ENCODE measurements around the gene NRG2.

NRG2 gene

DNA sequence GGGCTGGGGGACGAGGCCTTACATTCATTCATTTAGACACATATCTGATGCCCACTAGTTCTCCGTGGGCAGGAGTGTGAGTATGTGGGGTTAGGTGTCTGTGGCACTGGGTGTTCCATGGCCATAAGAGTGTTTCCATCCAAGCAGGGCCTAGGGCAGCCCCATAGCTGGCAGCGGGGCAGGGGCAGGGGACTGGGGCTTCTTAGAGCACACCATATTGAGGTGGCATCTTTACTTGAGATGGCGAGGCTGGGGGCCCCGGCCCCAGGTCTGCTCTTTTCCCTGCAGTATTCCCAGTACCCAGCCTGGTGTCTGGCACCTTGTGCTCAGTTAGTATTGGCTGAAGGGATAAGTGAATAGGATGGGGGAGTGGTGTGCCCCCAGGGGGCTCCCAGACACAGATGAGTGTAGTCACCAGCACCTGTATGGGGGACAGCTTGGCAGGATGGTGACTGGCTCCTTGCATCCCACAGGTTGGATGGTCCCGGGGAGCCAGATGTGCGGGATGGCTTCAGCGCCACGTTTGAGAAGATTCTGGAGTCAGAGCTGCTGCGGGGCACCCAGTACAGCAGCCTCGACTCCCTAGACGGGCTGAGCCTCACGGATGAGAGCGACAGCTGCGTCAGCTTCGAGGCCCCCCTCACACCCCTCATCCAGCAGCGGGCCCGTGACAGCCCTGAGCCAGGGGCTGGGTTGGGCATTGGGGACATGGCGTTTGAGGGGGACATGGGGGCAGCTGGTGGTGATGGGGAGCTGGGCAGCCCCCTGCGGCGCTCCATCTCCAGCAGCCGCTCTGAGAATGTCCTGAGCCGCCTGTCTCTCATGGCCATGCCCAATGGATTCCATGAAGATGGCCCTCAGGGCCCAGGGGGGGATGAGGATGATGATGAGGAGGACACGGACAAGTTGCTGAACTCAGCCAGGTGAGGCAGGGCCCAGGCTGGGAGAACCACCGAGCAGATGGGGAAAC is 230.0 kb downstream of the NRG2 start:
- DNase-seq (ENCODE audit: low read depth in 2 of 2) = no peak

DNA sequence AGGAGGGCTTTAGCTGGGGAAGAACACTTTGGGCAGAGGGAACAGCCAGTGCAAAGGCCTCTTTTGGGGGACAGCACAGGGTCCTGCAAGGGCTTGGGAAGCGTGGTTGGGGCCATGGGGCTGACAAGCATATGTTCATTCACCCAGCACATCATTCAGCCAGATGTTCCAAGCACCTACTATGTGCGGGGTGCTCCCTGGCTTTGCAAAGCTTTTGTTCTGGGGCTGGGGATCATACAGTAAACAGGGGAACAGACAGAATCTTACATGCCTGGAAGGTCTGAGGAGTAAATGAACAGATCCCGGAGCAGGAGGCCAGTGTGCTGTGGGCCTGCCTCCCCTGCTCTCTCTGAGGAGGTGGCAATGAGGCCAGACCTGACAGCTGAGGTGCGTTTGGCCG is 230.8 kb downstream of the NRG2 start:
- no peak for DNase-seq (ENCODE audit: low read depth in 2 of 2)

DNA sequence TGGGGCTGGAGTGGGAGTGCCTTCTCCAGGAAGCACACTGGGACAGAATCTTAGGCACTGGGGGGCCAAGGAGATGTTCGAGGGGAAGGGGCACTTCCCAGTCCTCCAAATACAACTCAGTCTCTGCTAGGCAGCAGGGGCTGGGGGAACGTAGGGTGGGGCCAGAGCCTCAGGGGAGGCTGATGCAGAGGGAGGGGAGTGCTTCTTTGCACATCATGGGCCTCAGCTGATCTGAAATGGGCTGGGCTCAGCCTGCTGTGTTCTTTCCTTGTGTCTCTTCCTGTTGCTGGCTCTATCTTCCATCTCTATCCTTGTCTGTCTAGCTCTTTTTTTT is 231.9 kb downstream of the NRG2 start:
- no peak for DNase-seq (ENCODE audit: low read depth in 2 of 2)

DNA sequence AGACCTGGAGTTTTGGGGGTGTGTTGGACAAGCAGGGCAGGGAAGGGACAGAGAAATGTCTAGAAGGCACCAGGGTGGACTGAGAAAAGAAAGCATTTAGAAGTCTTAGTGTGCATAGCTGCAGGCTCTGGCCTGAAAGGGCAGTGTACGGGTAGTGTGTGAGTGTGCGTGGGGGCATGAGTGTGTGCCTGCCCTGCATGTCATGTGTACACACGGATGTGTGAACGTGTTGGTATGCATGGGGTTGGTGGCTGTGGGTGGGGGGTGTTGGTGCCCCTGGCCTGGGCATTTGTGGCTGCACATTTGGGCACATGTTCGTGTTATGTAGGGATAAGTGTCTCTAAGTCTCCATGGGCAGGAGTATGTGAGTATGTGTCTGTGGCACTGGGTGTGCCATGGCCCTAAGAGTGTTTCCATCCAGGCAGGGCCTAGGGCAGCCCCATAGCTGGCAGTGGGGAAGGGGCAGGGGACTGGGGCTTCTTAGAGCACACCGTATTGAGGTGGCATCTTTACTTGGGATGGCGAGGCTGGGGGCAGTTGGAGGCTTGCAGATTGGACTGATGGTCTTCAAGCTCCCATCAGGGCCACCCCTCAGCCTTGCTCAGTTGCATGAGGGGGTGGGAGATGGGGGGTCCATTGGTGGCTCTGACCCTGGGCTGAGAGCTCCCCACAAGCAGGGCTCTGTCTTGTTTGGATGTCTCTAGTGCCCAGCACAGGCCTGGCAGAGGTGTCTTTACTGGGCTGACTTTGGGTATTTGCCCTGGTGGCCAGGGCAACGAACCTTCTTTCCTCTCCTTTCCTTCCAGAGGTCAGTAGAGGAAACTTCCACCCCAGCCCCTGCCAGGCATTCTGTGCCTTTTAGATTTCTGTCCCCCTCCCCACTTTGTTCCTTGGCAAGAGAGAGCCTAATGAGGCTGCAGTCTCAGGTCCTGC is 232.5 kb downstream of the NRG2 start:
- DNase-seq (ENCODE audit: low read depth in 2 of 2) = no peak

DNA sequence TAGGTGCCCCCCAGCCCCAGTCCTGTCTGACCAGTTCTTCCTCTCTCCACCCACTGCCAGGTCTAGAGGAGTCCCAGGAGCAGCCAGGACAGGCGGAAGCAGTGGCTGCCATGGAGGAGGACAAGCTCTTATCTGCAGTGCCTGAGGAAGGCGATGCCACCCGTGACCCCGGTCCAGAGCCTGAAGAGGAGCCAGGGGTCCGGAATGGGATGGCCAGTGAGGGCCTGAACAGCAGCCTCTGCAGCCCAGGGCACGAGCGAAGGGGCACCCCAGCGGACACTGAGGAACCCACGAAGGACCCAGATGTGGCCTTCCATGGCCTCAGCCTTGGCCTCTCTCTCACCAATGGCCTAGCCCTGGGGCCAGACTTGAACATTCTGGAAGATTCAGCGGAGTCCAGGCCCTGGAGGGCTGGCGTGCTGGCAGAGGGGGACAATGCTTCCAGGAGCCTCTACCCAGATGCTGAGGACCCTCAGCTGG is 233.7 kb downstream of the NRG2 start:
- no peak for DNase-seq (ENCODE audit: low read depth in 2 of 2)

DNA sequence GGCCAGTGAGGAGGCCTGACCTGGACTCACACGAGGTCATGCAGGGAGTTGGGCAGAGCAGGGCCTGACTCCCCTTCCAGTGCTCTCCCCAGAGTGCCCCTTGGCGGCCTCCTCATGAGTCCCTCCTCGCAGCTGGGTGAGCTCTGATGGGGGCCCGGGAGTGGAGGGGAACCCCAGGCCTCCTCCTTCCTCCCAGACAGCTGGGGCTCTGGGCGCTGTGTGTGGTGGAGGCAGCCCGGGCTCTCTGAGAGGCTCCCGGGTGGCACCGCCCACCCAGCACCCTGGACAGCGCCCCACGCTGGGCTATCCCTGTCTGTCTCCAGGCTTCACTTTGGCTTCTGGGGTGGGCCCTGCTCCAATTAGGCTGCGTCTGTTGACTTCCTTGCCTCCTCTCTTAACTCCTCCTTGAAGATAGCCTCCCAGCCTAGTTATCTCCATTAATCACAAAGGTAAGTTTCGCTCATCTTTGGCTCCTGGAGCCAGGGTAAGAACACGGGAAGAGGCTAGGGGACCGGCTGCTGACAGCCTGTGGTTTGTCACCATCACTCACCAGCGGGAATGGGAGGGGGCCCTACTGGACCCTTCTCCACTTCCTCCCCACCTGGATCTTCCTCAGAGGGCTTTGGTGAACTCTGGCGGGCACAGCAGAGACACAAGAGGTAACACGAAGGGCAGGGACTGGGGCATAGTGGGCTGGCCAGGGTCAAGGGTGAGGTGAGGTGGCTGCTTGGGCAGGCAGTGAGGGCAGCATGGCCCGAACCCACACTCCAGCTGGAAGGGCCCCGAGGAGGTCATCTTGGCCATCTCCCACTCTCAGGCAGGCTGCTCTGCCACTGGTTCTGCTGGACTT is 234.4 kb downstream of the NRG2 start:
- no peak for DNase-seq (ENCODE audit: low read depth in 2 of 2)

DNA sequence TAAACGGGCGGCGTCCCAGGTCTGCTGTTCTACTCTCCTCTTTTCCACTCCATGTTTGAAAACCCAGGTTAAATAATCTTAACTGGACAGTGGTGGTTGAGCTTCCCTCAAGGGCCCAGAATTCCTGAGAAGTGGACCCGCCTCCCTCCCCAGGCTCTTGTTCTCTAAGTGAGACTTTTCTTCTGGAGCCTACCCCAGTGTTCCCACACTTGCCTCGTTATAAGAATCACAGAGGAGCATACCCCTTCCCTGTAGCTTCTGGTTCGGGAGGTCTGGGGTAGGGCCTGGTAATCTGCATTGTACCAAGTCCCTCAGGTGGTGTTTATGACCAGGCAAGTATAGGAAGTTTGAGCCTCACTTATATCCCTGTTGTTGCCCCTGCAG is 235.5 kb downstream of the NRG2 start:
- no peak for DNase-seq (ENCODE audit: low read depth in 2 of 2)

DNA sequence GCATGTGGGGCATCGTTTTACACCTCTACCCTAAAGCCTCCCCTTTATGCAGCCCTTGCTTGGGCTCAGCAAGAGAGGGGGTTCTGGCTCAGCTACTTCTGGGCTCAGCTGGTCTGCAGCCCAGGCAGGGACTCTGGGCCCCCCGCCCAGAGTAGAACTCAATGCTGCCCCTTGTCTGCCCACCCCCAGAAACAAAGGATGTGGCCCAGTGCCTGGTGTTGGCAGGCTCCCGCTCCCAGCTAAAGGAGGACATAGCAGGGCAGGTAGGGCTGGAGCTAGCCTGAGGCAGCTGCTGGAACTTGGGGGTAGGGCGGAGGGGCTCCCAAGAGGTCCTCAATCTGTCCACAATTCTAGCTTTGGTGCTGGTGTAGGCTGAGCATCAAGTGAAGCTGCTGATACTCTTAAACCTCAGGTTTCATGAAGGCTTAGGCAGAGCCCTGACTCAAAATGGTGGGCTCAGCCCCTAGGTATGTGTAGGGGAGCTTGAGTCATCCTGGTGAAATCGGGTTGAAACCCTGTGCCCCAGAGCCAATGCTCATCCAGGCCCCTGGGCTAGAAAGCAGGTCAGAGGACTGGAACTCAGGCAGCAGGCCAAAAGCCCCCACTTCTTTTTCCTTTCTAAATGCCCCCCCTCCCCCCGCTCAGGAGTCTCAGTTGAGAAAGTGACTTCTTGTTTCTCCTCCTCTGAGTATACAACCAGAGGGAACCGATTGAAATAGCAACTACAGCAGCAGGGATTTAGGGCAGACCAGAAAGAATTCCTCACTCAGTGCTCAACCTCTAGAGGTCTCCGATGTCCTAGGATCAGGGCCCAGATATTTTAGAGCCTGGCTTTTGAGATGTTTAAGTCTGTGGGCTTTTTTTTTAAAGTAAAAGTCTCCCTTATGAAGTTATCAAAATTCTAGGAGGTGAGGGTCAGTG is 236.1 kb downstream of the NRG2 start:
- DNase-seq (ENCODE audit: low read depth in 2 of 2) = no peak

DNA sequence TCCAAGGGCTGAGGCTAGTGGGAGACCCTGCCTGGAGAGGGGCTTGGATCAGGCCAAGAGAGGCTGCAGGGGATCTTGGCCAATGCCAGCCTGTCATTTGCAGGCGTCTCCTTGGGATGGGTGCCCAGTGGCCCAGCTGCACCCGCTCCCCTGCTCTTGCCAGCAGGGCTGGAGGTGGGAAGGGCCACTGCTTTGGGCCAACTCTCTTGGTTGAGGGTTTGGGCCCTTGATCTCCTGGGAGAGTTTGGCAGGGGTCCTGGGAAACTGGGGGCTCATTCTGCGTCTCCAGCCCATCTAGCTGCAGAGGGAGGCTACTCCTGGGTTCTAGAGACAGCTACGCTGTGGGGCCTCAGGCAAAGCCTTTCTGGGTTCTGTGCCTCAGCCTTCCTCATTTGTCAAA is 237.0 kb downstream of the NRG2 start:
- no peak for DNase-seq (ENCODE audit: low read depth in 2 of 2)

DNA sequence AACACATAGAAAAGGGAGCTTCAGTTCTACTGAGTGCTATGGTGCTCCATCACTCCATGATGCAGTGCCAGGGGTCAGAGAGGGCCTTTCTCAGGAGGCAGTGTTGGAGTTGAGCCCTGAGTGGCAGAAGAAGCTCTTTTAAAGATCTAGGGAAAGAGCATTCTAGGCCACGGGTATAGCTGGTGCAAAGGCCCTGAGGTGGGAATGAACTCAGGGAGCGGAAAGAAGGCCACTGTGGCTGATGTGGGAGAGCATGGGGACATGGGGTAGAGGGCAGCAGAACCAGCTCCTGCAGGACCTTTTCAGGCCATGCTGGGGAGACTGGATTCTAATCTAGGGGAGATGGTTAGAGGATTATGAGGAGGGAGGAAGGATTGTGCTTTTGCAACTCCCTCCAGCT is 237.6 kb downstream of the NRG2 start:
- no peak for DNase-seq (ENCODE audit: low read depth in 2 of 2)

DNA sequence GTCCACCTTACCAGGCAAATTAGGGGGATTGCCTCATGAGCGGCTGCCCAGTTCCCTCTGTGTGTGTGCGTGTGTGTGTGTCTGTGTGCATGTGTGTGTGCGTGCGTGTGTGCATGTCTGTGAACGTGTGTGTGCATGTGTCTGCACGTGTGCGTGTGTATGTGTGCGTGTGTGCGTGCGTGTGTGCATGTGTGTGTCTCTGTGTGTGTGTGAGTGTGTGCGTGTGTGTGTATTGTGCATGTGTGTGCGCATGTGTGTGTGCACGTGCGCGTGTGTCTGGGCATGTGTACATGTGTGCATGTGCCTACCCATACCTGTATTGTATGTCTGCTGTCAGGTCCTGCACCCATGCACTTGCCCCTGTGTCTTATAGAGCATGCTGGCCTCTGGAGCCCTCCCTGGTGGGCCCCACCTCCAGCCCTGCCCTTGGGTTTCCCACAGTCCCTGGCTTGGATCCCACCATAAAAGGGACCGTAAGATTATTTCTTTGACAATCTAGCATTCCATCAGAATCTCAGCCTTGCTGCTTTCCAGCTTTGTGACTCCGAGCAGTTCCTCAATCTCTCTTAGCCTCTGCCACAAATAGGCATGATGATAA is 238.2 kb downstream of the NRG2 start:
- DNase-seq (ENCODE audit: low read depth in 2 of 2) = no peak

DNA sequence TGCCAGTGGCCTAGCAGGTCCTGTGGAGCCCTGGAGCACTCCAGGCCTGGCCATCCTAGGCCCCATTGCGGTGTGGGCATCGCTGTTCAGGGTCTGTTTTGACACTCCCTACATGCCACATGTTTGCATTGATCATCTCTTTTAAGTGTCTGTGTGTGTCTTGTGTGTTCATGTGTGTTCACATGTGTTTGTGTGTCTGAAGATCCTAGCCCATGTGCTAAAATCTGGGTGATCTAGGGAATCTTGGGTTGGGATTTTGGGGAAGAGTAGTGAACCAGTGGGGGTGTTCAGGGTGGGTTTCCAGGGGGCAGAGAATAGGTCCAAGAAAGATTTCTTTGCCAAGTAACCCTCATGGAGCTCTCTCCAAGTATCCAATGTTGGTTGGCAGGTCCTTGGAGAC is 239.1 kb downstream of the NRG2 start:
- no peak for DNase-seq (ENCODE audit: low read depth in 2 of 2)

DNA sequence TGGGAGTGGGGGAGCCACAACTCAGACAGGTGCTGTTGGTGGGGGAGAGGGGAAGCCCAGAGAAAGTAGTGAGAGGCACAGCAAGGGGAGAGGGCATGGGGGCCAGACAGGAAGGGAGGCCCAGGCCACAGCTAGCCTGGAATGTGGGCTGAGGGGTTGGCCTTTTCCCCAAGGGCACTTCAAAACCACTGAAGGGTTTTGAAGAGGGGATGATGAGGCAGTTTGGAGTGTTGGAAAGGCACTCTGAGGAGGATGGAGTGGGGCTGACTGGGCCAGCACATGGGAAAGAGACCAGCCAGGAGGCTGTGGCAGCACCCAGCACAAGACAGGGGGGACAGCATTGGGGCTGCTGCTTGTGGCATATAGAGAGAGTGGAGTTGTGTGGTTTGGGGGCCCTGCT is 243.7 kb downstream of the NRG2 start:
- DNase-seq (ENCODE audit: low read depth in 2 of 2) = no peak

DNA sequence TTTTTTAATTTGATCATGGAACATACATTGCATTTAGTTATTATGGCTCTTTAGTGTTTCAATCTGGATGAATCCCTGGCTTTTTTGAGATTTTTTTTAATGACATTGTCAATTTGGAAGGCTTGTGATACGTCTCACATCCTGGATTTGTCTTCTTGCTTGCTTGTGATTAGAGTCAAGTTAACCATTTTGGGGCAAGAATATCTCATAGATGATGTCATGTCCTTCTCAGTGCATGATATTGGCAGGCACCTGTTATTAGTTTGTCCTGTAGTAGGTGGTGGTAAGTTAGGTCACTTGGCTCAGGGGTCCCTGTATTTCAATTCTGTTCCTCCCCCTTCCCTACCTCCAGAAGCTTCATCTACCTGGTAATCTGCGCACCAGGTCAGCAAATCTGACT is 244.2 kb downstream of the NRG2 start:
- no peak for DNase-seq (ENCODE audit: low read depth in 2 of 2)

DNA sequence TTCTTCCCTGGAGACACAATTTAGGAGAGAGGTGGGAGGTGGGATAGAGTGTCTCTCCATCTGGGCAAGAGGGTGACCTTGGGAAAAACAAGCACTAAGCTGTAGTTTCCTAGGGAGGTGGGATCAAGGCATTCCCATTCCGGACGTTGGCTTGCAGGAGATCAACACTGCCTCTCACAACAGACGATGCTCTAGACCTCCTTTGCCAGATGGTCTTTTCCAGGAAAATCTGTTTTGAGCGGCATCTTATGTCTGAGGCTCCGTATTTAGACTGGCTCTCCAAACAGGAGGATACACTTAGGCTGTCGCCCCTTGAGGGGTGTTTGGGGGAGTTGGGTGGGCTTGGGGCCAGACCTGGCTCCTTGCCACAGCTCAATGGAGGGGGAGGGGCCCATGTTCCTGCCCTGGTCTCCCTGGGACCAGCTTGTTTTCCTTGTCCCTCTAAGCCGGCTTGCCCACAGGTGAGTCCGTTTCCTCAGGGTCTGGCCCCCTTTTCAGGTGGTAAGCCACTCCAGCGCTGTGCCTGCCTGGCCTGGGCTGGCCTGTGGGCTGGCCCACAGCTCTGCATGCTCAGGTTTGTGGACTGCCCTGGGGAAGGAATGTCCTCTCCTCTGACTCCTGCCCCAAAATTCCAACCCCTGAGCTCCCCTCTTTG is 245.1 kb downstream of the NRG2 start:
- no peak for DNase-seq (ENCODE audit: low read depth in 2 of 2)

DNA sequence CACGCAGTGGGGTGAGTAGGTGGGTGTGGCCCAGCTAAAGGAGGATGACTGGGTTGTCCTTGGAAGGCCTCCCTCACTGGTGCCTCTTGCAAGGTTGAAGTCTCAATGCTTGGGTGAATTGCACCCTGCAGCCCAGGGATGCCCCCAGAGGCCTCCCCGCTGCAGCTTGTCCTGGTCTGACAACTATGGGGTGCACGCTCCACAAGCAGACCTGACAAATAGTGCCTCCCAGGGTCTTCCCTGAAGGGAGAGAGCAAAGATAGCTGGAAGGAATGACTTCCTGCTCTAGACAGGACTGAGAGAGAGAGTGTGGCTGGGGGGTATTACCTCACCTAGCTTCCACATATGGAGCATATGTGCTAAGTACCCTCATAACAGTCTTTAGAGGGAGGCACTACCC is 245.8 kb downstream of the NRG2 start:
- no peak for DNase-seq (ENCODE audit: low read depth in 2 of 2)

All from stimulated activated CD8-positive, alpha-beta memory T cell treated with anti-CD3 and anti-CD28 coated beads, Interleukin-15, amount 100 ng/mL, for 4 hours (primary cell).